ENCODE data around the gene TOPAZ1. TPM values are rescaled to one million over a fixed set of nuclear protein-coding genes. Genes with fewer than 3 reads are reported as not detected.
A peak's percentile ranks its signal among the peaks of the same experiment; 100 is the strongest.

The TOPAZ1 gene
- total and polyA plus RNA-seq, 2 of the 13 experiments (the other 11 are each of a cell fraction or from before 2014, with no cell fraction given): not detected

- H3K9ac ChIP-seq (ENCODE audit: insufficient read depth, low read depth, low read length): peak within 1 kb of the TSS; percentile 86
- ChIA-PET POLR2A (interaction anchor here (0.6 to 3.9 kb wide), 30 partner anchors 8 to 423 kb away, joined by 3 to 67 read pairs (median 4); partner anchors contain the start of genes KIAA1143, KIF15 and ZNF445), CTCF (ENCODE audit: low intra/inter-chr PET ratio, low total read pairs) (no interaction called here)
- H3K4me2 ChIP-seq (ENCODE audit: low read depth, low read length): peak within 1 kb of the TSS; percentile 88
- intact Hi-C loops (cut with micrococcal nuclease; ENCODE audit: unreplicated experiment): loop anchor here (1.0 to 10.0 kb wide), 3 partner anchors 101 to 1897 kb away; no protein-coding TSS in a partner anchor
- peaks cover 0 to 1% of the 10 kb centered on the region in 2 experiments; a peak in 1 of 5 replicates for H3K36me3 ChIP-seq (replicated peaks in 1 of 2; ENCODE audit: control insufficient read depth in 1 of 2, insufficient read depth in 2 of 2, low read length in 2 of 2)
- peak within 1 kb of the TSS; percentile 96 for H3K27ac ChIP-seq (ENCODE audit: extremely low read length, insufficient read depth, low read length)
- peak; percentile 96 for ATAC-seq
- no peaks in the 10 kb centered on the region for H4K20me1 ChIP-seq (ENCODE audit: insufficient read depth, low read length)
- no TSS peak for BruUV-seq (replicated peaks)
- H3K9me3 ChIP-seq (ENCODE audit: low read length): no peaks in the 10 kb centered on the region
- no peaks in the 10 kb centered on the region; a peak in 1 of 5 replicates for H3K27me3 ChIP-seq (ENCODE audit: control insufficient read depth in 1 of 2, insufficient read depth in 2 of 2, low read length in 2 of 2)
- in situ Hi-C loops (cut with HindIII; ENCODE audit: extremely low pct_ligation_motif_present, low pct_unique_long_range_greater_than_20kb): no loop called here
- H3K4me3 ChIP-seq (replicated peaks in 1 of 3; ENCODE audit: insufficient read depth in 1 of 3, low read depth in 2 of 3, low read length in 3 of 3): peak within 1 kb of the TSS; percentile 80 to 90 (median 81)
- 2% methylated on average over 25 of the region's 77 CpGs for WGBS (ENCODE audit: low lambda C conversion rate)
- peaks cover 27% of the 10 kb centered on the region for H3K79me2 ChIP-seq (ENCODE audit: insufficient read depth, low read length)
- DNase-seq (ENCODE audit: low spot score): peak; percentile 94
- H2AFZ ChIP-seq (ENCODE audit: low read length): peak within 1 kb of the TSS; percentile 71
- peaks cover 59% of the 10 kb centered on the region for H3K4me1 ChIP-seq (ENCODE audit: insufficient read depth, low read length)
- peak; percentile 46 for FAIRE-seq
- peak; percentile 89; the same call in 1 of the 2 replicates for TF ChIP-seq ZNF558 (CRISPR knock-in tag; IDR thresholded peaks at IDR 0.05; ENCODE audit: borderline replicate concordance)
- no peak for TF ChIP-seq ZNF737 (CRISPR knock-in tag; IDR thresholded peaks at IDR 0.05; ENCODE audit: borderline replicate concordance)
- TF ChIP-seq ZNF34 (CRISPR knock-in tag; IDR thresholded peaks at IDR 0.05; ENCODE audit: borderline replicate concordance): peak; percentile 92
- peak; percentile 69 for TF ChIP-seq PHF20 (CRISPR knock-in tag; IDR thresholded peaks at IDR 0.05)
- no peak for TF ChIP-seq MBD4 (IDR thresholded peaks at IDR 0.05; ENCODE audit: borderline replicate concordance, low read length)
- peak; percentile 93 for TF ChIP-seq KDM2A (CRISPR knock-in tag; IDR thresholded peaks at IDR 0.05; ENCODE audit: borderline replicate concordance, low read depth)
- peak; percentile 98 for TF ChIP-seq POGK (CRISPR knock-in tag; conservative IDR thresholded peaks at IDR 0.05)
- no peak for TF ChIP-seq ZNF383 (CRISPR knock-in tag; IDR thresholded peaks at IDR 0.05; ENCODE audit: borderline replicate concordance)
- TF ChIP-seq ZNF382 (CRISPR knock-in tag; IDR thresholded peaks at IDR 0.05; ENCODE audit: borderline replicate concordance): no peak
- TF ChIP-seq XBP1 (CRISPR knock-in tag; IDR thresholded peaks at IDR 0.05): no peak
- TF ChIP-seq ZNF775 (CRISPR knock-in tag; IDR thresholded peaks at IDR 0.05; ENCODE audit: borderline replicate concordance): peak; percentile 60; the same call in 1 of the 2 replicates
- peak; percentile 89 for TF ChIP-seq ZNF317 (CRISPR knock-in tag; IDR thresholded peaks at IDR 0.05)
- no peak for TF ChIP-seq ZNF207 (IDR thresholded peaks at IDR 0.05; ENCODE audit: borderline replicate concordance)
- TF ChIP-seq SPEN (CRISPR knock-in tag; IDR thresholded peaks at IDR 0.05; ENCODE audit: low read depth): peak; percentile 96
- peak; percentile 86 for TF ChIP-seq ZNF703 (CRISPR knock-in tag; IDR thresholded peaks at IDR 0.05; ENCODE audit: borderline replicate concordance)
- TF ChIP-seq, protein P1, sequence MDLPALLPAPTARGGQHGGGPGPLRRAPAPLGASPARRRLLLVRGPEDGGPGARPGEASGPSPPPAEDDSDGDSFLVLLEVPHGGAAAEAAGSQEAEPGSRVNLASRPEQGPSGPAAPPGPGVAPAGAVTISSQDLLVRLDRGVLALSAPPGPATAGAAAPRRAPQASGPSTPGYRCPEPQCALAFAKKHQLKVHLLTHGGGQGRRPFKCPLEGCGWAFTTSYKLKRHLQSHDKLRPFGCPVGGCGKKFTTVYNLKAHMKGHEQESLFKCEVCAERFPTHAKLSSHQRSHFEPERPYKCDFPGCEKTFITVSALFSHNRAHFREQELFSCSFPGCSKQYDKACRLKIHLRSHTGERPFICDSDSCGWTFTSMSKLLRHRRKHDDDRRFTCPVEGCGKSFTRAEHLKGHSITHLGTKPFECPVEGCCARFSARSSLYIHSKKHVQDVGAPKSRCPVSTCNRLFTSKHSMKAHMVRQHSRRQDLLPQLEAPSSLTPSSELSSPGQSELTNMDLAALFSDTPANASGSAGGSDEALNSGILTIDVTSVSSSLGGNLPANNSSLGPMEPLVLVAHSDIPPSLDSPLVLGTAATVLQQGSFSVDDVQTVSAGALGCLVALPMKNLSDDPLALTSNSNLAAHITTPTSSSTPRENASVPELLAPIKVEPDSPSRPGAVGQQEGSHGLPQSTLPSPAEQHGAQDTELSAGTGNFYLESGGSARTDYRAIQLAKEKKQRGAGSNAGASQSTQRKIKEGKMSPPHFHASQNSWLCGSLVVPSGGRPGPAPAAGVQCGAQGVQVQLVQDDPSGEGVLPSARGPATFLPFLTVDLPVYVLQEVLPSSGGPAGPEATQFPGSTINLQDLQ (CRISPR knock-in tag; IDR thresholded peaks at IDR 0.05): peak; percentile 41; the same call in 1 of the 2 replicates
- TF ChIP-seq ZNF660 (CRISPR knock-in tag; IDR thresholded peaks at IDR 0.05; ENCODE audit: borderline replicate concordance, low read depth): 0 out of 2 replicates have a peak, but pooled peaks have one; percentile 14
- TF ChIP-seq GABPA (IDR thresholded peaks at IDR 0.05; ENCODE audit: low read depth, low read length): no peak
- 0 out of 2 replicates have a peak, but pooled peaks have one; percentile 38 for TF ChIP-seq GABPA (CRISPR knock-in tag; IDR thresholded peaks at IDR 0.05; ENCODE audit: low read depth)
- TF ChIP-seq MYNN (CRISPR knock-in tag; IDR thresholded peaks at IDR 0.05; ENCODE audit: low read depth): peak; percentile 94
Measured at GRCh38 chr3:44338010-44338827, 96.5 kb downstream of the TOPAZ1 start, which contains the start of gene TCAIM. TCAIM (plus strand) TSS chr3:44338766; CDS start chr3:44354783, 16,017 bp downstream.

Data from HepG2 (cell line).